Measurements from ENCODE around the gene RHOJ. TPM values are rescaled to one million over a fixed set of nuclear protein-coding genes. Genes with fewer than 3 reads are reported as not detected.
"Not testable (repeated sequence)": the region's sequence is repeated elsewhere in the genome, so short reads cannot be mapped to it uniquely, and the experiment has no call there.

The RHOJ gene
- total RNA-seq, 1 donor from 2014 or later = 13.5 TPM

DNA sequence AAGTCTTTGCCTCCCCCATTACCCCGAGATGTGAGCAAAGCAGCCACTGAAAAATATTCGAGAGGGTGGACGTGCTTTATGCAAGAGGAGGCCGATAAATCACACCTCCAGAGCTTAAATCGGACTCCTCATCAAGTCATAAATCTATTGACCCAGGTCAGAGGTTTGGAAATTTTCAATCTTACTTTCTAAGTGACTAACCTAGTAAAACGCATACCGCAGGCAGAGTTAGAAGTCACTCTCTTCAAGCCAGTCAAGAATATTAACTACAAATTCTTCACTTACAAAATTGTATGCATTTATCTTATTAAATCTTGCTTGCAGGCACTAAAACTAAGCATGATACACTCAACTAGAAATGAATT is 79.6 kb downstream of the RHOJ start:
- no peak for ATAC-seq (ENCODE audit: poor library complexity)

DNA sequence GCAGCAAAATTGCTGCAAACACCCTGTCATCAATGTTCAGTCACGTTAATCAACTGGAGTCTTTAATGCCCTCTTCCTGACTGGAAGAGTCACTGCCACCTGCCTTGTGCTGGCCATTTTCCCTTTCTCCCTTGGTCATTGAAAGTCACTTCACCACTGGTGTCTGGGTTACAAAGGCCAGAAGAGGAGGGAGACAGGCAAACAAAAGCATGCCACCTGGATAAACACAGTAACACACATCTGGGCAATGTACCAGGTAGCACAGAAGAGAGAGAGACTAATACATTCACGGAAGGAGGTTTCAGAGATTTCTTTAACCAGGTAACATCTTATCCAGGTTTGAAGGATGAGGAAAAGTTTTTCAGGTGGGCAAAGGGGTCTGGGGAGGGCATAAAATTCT is 81.8 kb downstream of the RHOJ start:
- DNase-seq = no peak
- no peak for ATAC-seq (ENCODE audit: poor library complexity)
- intact Hi-C loops (cut with DNase I) = no loop called here

More for the DNA sequence above, 79.6 kb downstream of the RHOJ start:
- DNase-seq = no peak
- intact Hi-C loops (cut with DNase I) = no loop called here

- ATAC-seq (ENCODE audit: poor library complexity) (no peak), DNase-seq (no peak)
- intact Hi-C loops (cut with DNase I) = no loop called here
Measured at GRCh38 chr14:63287666-63288483, 83.6 kb downstream of the RHOJ start.

GRCh38 chr14:63288853-63289252 is 84.6 kb downstream of the RHOJ start:
- ATAC-seq (ENCODE audit: poor library complexity) = no peak
- intact Hi-C loops (cut with DNase I) = no loop called here
- no peak for DNase-seq

DNA sequence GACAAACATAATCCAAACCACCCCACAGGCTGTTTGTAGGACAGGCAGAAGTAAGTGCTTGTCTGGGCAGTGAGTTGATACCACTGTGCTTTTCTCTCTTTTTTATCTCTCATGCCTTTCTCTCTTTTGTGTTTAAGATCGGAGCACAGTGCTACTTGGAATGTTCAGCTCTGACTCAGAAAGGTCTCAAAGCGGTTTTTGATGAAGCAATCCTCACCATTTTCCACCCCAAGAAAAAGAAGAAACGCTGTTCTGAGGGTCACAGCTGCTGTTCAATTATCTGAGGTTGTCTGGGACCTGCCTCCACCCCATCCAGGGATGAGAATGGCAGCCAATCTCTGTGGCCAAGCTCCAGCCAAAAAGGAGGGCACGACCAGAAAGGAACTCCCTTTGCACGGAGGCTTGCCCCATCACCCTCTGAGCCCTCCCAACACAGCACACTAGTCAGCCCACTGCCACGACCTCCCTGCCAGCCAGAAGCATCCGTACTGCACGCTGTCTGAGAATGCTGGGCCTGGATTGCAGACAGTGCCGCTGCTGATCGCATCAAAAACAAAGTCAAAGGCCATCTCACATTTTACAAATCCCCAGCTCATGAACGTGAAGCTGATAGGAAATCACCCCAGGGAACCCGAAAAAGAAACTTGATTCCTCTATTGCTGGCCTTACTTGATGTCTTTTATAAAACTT is 86.6 kb downstream of the RHOJ start:
- DNase-seq = no peak
- intact Hi-C loops (cut with DNase I) = no loop called here
- peak; percentile 29 for ATAC-seq (ENCODE audit: poor library complexity)

DNA sequence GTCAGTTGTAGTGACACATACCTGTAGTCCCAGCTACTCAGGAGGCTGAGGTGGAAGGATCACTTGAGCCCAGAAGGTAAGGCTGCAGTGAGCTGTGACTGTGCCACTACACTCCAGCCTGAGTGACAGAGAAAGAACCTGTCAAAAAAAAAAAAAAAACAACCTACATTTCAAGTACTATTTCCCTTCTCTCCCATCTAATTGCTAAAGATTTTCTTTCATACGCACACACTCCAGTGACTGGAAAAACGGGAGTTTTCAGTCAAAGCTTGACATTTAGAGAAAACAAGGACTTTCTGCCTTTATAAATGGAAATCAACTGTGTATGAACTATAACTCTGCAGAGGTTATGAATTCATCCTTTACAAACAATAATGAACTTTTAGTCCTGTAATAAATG is 88.6 kb downstream of the RHOJ start:
- intact Hi-C loops (cut with DNase I) = no loop called here
- no peak for ATAC-seq (ENCODE audit: poor library complexity)
- DNase-seq = no peak

GRCh38 chr14:63295231-63295685 is 91.0 kb downstream of the RHOJ start:
- ATAC-seq (ENCODE audit: poor library complexity) = no peak
- no peak for DNase-seq
- intact Hi-C loops (cut with DNase I) = no loop called here

DNA sequence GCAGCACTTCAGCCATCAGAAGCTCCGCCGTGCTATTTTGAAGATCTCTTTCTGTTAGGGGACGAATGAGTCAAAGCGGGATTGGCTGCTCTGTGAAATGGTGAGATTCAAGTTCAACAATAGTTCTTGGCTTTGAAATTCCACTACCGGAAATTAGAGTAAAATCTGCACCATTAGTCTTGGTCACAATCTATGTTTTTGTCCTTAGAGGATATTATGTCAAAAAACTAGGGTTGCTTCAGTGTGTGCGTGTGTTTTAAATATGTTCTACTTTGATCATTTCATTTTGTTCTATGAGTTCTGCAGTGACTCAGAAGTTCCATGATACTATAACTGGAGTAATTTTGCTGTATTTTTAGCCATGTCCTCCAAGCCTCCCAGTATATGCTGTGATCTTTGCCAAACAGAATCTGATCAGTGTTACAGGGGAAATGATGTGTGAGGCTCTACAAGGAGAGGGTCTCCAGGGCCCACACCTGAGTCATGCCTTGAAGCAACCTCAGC is 91.9 kb downstream of the RHOJ start:
- DNase-seq (no peak), ATAC-seq (ENCODE audit: poor library complexity) (peak; percentile 58)
- intact Hi-C loops (cut with DNase I) = no loop called here

- intact Hi-C loops (cut with DNase I) = no loop called here
- no peak for DNase-seq
- no peak for ATAC-seq (ENCODE audit: poor library complexity)
Measured at GRCh38 chr14:63297372-63298063, 93.3 kb downstream of the RHOJ start.

DNA sequence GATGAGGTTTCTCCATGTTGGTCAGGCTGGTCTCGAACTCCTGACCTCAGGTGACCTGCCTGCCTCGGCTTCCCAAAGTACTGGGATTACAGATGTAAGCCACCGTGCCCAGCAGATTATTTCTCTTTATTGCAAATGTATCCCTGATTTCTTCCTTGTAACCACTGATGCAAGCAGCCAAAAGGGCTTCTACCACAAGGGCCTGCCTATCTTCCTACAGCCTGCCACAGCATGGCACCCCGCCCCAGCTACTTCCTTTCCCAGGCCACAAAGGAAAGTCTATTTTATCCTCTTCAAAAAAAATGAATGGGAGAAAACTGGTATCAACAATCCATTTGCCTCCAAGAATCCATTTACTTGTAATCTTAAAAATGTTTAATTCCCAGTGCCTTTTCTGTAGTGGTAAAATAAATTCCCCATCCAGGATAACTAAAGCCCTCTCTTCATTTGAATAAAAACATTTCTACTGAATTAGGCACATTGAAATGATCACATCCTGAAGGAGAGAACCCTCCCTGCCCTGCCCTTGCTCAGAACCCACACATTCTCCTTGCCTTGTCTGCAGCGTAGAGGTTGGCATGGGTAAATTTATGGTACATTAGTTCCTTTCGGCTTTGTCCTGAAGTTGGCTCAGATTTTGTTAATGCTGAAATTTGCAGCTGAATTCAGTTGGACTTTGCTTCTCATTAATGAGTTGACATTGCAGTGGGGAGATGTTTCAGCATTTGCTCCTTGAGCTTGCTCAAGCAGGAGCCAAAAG is 95.3 kb downstream of the RHOJ start:
- intact Hi-C loops (cut with DNase I) = no loop called here
- ATAC-seq (ENCODE audit: poor library complexity) = no peak
- no peak for DNase-seq

DNA sequence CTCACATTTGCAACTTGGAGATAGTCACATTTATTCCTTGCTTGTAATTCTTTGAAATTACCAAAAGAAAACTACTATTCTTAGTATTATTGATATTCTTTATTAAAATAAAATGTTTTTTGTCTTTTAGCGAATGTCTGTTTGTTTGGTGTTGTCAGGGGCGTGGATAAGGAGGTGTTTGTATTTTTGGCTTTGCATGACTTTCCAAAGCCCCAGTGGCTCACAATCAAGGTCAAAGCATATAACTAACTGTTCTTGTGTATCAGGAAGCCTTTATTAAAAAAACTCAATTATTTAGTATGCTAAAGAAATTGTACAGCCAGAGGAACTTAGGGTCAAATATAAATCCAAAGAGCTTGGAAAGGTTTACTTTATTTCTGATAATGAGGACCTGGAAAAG is 96.6 kb downstream of the RHOJ start:
- DNase-seq = no peak
- peak; percentile 78 for ATAC-seq (ENCODE audit: poor library complexity)
- intact Hi-C loops (cut with DNase I) = no loop called here

- ATAC-seq (ENCODE audit: poor library complexity) (peak; percentile 45), DNase-seq (no peak)
- intact Hi-C loops (cut with DNase I) = no loop called here
Measured at GRCh38 chr14:63301891-63302534, 97.8 kb downstream of the RHOJ start.

DNA sequence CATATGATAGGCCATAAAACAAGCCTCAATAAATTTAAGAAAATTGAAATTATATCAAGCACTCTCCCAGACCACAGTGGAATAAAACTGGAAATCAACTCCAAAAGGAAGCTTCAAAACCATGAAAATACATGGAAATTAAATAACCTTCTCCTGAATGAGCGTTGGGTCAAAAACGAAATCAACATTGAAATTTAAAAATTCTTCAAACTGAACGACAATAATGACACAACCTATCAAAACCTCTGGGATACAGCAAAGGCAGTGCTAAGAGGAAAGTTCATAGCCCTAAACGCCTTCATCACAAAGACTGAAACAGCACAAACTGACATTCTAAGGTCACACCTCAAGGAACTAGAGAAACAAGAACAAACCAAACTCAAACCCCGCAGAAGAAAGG is 100.2 kb downstream of the RHOJ start:
- intact Hi-C loops (cut with DNase I); DNase-seq; ATAC-seq (ENCODE audit: poor library complexity): not testable (repeated sequence)

DNA sequence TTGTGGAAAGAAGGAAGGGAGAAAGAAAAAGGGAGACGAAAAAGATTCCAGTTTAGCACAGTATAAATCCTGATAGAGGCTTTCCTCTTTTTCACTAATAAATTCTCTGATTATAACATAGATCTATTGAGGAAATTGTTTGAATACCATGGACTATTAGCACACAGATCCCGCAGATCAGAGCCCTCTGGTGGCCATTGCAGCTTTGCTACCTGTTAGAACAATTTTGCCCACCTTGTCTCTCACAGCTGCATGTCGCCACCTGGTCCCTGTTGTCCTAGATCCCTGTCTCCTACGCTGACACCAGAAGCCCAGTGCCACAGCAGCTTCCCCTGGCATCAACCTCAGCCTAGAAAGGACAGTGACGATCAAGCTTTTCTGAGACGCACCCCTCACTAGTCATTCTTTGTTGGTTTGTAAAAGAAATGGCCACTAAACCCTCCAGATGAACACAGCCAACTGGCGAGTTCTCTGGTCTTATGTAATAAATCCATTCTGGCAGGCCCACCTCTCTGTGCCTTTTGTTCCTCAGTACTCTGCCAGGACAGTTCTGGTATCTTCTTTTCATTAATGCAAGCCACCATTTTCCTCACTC is 104.6 kb downstream of the RHOJ start:
- no peak for ATAC-seq (ENCODE audit: poor library complexity)
- intact Hi-C loops (cut with DNase I) = no loop called here
- DNase-seq = no peak

GRCh38 chr14:63318835-63319234 is 114.6 kb downstream of the RHOJ start, which contains the start of gene GPHB5:
GPHB5 (minus strand) TSS chr14:63318935; CDS start chr14:63317849, 1,086 bp downstream.
- ATAC-seq (ENCODE audit: poor library complexity) (no peak), DNase-seq (no peak)
- intact Hi-C loops (cut with DNase I) = no loop called here

GRCh38 chr14:63322472-63322871 is 118.2 kb downstream of the RHOJ start:
- intact Hi-C loops (cut with DNase I) = no loop called here
- DNase-seq (no peak), ATAC-seq (ENCODE audit: poor library complexity) (no peak)

GRCh38 chr14:63322897-63323573 is 118.8 kb downstream of the RHOJ start:
- no peak for ATAC-seq (ENCODE audit: poor library complexity)
- intact Hi-C loops (cut with DNase I) = no loop called here
- no peak for DNase-seq

All from Right ventricle myocardium superior (tissue), 1 donor.